ENCODE measurements around the gene PLEKHG2. TPM values are rescaled to one million over a fixed set of nuclear protein-coding genes. Genes with fewer than 3 reads are reported as not detected.

The PLEKHG2 gene
- total RNA-seq, 2 donors from 2014 or later = 13.7 to 28.0 TPM

GRCh38 chr19:39382991-39383828 lies 29.3 kb upstream of the PLEKHG2 start:
- intact Hi-C loops (cut with DNase I) = no loop called here
- DNase-seq = no peak
- no peak for ATAC-seq

DNA sequence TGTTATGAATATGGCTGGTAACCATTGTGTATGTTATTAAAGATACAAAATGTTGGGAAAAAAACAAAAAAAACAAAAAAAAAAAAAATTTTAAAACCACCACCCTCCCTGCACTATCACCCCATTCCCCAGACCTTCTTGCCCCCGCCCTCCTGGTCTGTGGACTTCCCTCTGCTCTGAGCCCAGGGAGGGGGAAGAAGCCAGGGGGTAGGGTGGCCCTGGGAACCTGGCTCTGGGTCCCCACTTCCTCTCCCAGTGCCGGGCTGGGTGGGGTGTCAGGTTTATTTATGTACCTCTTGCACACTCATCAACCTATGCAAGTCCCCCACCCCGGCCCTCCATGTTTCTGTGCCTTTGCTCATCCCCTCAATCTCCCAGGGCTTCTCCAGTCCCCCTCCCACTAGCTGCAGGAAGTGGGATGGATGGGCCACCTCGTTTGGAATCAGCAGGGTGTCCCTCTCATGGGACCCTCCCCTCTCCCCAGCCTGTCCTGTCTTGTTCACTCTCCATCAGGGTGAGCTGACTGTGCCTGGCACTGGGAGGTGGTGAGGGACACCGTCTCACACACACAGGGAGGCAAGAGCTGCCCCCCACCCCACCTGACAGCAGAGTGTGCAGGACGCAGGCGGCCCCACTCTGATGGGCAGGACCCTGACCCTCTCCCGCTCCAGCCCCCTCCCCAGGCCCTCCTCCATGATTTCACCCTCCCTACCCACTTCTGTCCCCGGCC lies 27.5 kb upstream of the PLEKHG2 start:
- ATAC-seq = no peak
- DNase-seq = no peak
- intact Hi-C loops (cut with DNase I) = no loop called here

GRCh38 chr19:39385629-39386411 lies 26.6 kb upstream of the PLEKHG2 start:
- intact Hi-C loops (cut with DNase I) = no loop called here
- DNase-seq = no peak
- ATAC-seq = no peak

- intact Hi-C loops (cut with DNase I) = no loop called here
- ATAC-seq = no peak
- no peak for DNase-seq
Measured at GRCh38 chr19:39386557-39386956, 25.9 kb upstream of the PLEKHG2 start.

- DNase-seq = no peak
- intact Hi-C loops (cut with DNase I) = no loop called here
- ATAC-seq = no peak
Measured at GRCh38 chr19:39388657-39389056, 23.8 kb upstream of the PLEKHG2 start.

DNA sequence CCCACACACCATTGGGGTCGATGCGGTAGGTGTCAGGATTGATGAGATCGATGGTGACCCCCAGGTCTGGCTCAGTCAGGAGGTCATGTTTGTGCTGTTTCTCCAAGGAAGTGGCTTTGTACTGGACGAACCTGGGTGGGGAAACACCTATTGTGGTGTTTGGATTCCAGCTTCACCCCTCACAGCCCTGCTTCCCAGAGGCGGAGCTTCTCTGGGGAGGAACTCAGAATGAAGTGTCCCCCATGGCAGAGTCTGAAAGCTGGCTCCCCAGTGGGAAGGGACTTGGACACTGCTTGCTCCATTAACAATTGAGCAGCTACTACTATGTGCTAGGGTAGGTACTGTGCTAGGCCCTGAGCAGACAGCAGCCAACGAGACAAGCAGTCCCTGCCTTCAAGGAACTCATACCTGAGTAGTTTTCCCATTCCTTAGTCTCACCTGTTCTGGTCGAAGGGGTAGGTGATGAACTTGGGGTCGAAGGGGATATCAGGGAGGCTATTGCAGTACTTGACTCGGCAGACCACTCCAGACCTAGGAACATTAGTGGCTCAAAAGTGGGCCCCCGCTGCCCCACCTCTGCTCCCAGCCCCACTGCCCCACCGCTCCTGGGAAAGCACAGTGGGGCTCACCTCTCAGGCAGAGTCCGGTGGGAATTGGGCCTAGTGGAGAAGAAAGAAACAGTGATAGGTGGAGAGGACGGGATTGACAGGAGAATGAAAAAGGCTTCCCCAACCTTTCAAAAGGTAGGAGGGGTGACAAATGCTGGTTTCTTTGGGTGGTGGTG lies 22.6 kb upstream of the PLEKHG2 start:
- no peak for DNase-seq
- intact Hi-C loops (cut with DNase I) = loop anchor here in 1 of 2 donors (1.0 kb wide), 1 partner anchor 47 kb away; no protein-coding TSS in a partner anchor
- ATAC-seq = no peak

GRCh38 chr19:39390451-39390750 lies 22.1 kb upstream of the PLEKHG2 start:
- intact Hi-C loops (cut with DNase I) = loop anchor here in 1 of 2 donors (1.0 kb wide), 1 partner anchor 47 kb away; no protein-coding TSS in a partner anchor
- no peak for DNase-seq
- ATAC-seq = peak in 1 of 2 donors; percentile 27

DNA sequence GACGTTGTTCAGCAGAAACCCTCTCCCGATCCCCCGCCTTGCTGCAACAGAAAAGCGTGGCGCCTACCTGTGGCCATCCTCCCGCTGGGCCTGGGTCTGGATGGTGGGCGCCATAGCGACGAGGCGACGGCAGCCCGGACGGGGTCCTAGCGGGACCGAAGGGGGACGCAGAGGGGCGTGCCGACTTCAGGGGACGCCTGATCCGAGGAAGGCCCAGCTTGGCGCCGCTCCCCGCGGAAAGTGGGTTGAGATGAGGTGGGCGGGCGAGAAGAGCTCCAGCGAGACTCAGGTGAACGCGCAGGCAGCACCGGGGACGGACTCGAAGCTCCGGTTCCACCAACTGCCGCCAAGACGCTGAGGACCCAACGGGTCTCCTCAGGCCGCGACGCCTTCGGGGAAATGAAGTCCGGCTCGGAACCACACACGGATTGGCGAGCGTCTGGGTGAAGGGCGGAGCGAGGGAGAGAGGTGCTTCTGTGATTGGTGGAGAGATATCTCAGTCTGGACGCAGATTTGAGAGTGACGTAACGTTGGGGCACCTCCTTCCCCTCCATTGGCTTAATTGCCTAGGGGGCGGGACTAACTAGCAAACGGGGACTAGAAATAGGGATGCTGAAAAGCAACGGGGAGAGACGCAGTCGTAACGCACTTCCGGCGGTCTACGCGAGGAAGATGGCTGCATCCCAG lies 21.6 kb upstream of the PLEKHG2 start, which contains the start of the genes MED29 and PAF1:
TSS of gene MED29 (plus strand) at position 628 of the 687 bp plus-strand sequence. CDS start at position 673, 45 bp downstream.
TSS of gene PAF1 (minus strand) at position 356 of the 687 bp plus-strand sequence. CDS start at position 114, 242 bp downstream.
- intact Hi-C loops (cut with DNase I) = loop anchor here in 1 of 2 donors (1.0 kb wide), 1 partner anchor 48 kb away; no protein-coding TSS in a partner anchor

DNA sequence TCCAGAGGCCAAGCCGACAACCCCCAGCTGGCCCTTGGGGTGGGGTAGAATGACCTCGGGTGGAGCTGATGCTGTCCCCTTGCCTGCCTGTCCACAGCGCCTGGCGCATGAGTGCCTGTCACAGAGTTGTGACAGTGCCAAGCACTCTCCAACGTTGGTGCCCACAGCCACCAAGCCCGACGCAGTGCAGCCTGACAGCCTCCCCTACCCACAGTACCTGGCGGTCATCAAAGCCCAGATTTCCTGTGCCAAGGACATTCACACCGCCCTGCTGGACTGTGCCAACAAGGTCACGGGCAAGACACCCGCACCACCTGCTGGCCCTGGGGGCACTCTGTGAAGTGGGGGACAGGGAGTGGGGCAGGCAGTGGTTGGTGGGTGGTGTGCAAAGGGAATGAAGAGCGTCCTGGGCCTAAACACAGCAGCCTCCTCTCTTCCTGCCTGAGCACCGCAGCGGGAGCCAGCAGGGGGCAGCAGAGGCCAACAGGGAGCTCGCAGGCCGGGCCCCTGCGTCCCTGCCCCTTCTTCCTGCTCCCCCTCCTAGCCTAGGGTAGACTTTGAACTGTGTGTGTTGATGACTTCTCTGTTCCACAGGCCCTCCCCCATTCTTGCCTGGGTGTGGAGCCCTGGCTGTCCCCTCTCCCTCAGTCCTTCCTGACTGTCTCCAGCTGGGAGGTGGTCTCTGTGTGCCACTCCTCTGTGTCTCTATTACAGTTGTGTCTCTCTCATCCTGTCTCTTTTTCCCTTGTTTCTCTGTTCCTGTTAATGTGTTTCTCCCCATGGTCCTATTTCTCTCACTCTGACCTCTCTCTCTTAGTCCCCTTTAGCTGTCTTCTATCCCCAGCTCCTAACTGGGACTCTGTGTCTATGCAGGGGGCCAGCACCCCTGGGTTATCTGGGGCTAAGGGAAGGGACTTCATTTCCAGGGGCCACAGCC lies 14.8 kb upstream of the PLEKHG2 start:
- DNase-seq (peak; percentile 92), ATAC-seq (peak; percentile 80 to 83)
- intact Hi-C loops (cut with DNase I) = loop anchor here in 1 of 2 donors (1.0 kb wide), 1 partner anchor 15 kb away; the partner anchor contains the start of gene PLEKHG2

More for the DNA sequence above, 21.6 kb upstream of the PLEKHG2 start, which contains the start of the genes MED29 and PAF1:
- DNase-seq (peak; percentile 97), ATAC-seq (peak; percentile 97)

- DNase-seq = peak; percentile 80
- intact Hi-C loops (cut with DNase I) = no loop called here
- ATAC-seq = peak in 1 of 2 donors; percentile 32
Measured at GRCh38 chr19:39398297-39398864, 14.1 kb upstream of the PLEKHG2 start.

GRCh38 chr19:39399668-39400050 lies 12.8 kb upstream of the PLEKHG2 start:
- DNase-seq (no peak), ATAC-seq (no peak)
- intact Hi-C loops (cut with DNase I) = no loop called here

DNA sequence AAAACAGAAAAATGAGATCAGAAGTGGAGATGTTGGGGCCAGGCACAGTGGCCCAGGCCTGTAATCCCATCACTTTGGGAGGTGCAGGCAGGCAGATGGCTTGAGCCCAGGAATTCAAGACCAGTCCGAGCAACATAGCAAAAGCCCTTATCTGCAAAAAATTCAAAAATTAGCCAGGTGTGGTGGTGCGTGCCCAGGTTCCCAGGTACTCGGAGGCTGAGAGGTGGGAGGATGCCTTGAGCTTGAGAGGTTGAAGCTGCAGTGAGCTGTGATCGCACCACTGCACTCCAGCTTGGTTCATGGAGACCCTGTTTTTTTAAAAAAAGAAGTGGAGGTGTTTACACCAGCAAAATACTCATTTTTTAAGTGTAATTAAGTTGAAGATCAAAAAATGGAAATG lies 12.4 kb upstream of the PLEKHG2 start:
- DNase-seq = no peak
- intact Hi-C loops (cut with DNase I) = no loop called here

GRCh38 chr19:39401070-39401548 lies 11.4 kb upstream of the PLEKHG2 start:
- no peak for ATAC-seq
- no peak for DNase-seq
- intact Hi-C loops (cut with DNase I) = no loop called here

More for the DNA sequence above, 12.4 kb upstream of the PLEKHG2 start:
- ATAC-seq = no peak

DNA sequence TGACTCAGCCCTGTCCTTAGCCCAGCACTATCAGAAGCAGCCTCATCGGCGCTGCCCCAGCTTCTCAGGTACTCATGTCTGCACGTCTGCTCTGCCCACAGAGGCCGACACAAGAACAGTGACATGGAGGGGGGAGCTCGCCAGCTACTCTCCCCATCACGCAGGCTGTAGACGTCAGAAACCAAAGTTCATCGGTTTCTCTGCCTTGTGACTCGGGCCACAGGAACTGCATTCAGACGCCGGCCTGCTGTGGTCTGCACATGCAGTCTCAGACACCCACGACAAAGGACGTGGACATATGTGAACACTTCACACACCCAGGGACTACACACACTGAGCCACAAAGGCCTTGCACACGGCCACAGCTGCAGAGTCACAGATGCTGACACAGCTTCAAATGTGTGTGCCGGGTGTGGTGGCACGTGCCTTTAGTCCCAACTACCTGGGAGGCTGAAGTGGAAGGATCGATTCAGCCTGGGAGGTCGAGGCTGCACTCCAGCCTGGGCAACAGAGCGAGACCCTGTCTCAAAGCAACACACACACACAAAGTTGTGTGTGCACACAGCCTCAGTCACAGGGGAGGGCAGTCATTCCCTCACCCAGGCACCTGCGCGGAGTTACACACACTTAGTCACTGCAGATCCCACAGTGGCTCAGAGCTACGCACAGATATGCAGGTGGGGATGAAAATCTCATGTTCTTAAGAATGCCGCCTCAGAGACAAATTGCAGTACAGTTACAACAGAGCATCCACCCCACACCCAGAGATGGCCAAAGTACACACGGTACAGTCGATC lies 10.7 kb upstream of the PLEKHG2 start:
- DNase-seq (peak; percentile 66), ATAC-seq (no peak)
- intact Hi-C loops (cut with DNase I) = no loop called here
